BE2C (cell line): Measurements from ENCODE around the gene DNAH6.

Experiments
- DNase-seq: peaks from one replicate; pipeline ENCODE4 v3.0.0-alpha.2; 2020
- H3K27me3 ChIP-seq: fragments of 250-450 bp; sonication (Bioruptor Pico); 2 replicates; pipeline ENCODE4 v1.5.1; 2020; ENCODE audit warnings: mild to moderate bottlenecking
- H3K36me3 ChIP-seq: fragments of 250-450 bp; sonication (Bioruptor Pico); 2 replicates; pipeline ENCODE4 v1.5.1; 2020; ENCODE audit warnings: mild to moderate bottlenecking
- H3K4me1 ChIP-seq: fragments of 250-450 bp; sonication (Bioruptor Pico); 2 replicates; pipeline ENCODE4 v1.5.1; 2020
- H3K4me3 ChIP-seq: 2 replicates; pipeline ENCODE4 v1.5.1; 2011; ENCODE audit warnings: low read depth, low read length
- H3K9me3 ChIP-seq: fragments of 250-450 bp; sonication (Bioruptor Pico); 2 replicates; pipeline ENCODE4 v1.5.1; 2020
- TF ChIP-seq, protein P1 (sequence below): IDR thresholded peaks from 2 replicates; pipeline ENCODE4 v1.5.1; 2012; ENCODE audit warnings: mild to moderate bottlenecking, low read depth, low read length

Gene DNAH6

DNA sequence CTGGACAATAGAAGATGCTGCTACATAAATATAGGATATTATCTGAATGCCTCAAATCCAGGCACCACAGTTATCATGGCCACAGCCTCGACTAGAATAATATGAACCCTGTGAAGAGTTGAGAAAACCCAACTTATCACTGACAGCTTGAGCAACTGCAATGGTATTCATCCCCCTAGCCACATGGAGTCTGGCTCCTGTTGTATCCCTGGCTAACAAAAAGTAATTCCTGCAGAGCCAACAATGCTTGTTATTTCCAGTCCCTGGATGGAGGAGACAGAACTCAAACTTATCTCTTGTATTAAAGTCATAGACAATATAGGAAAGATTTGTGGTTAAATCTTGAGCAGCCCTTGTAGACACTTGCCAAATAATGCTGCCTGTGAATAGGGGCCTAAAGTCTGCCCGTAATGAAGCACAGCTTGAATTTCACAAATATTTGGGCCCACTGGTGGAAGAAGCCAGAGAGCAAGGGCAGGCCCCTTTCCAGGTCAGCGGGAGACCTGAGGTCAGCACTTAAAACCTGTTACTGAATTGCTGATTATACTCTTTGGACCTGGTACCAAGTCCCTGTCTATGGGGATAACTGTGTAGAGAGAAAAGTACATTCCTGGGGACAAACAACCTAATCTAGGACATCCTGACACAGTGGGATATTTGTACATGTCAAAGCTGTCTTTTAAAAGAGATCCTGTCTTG, 28.9 kb upstream of the DNAH6 start:
- Histone ChIP-seq H3K4me3 (no peak overlapping the region), H3K27me3 (no peaks in the 10 kb centered on the region), H3K9me3 (no peaks in the 10 kb centered on the region), H3K36me3 (no peaks in the 10 kb centered on the region), H3K4me1 (no peaks in the 10 kb centered on the region)
- TF ChIP-seq, protein P1, sequence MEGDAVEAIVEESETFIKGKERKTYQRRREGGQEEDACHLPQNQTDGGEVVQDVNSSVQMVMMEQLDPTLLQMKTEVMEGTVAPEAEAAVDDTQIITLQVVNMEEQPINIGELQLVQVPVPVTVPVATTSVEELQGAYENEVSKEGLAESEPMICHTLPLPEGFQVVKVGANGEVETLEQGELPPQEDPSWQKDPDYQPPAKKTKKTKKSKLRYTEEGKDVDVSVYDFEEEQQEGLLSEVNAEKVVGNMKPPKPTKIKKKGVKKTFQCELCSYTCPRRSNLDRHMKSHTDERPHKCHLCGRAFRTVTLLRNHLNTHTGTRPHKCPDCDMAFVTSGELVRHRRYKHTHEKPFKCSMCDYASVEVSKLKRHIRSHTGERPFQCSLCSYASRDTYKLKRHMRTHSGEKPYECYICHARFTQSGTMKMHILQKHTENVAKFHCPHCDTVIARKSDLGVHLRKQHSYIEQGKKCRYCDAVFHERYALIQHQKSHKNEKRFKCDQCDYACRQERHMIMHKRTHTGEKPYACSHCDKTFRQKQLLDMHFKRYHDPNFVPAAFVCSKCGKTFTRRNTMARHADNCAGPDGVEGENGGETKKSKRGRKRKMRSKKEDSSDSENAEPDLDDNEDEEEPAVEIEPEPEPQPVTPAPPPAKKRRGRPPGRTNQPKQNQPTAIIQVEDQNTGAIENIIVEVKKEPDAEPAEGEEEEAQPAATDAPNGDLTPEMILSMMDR = no peak
- DNase-seq = no peak

GRCh38 chr2:84491256-84491655, 25.0 kb upstream of the DNAH6 start:
- TF ChIP-seq, protein P1 = no peak
- no peaks in the 10 kb centered on the region for H3K27me3 ChIP-seq
- H3K4me3 ChIP-seq = no peak overlapping the region
- no peaks in the 10 kb centered on the region for H3K9me3 ChIP-seq
- H3K36me3 ChIP-seq = no peaks in the 10 kb centered on the region
- no peaks in the 10 kb centered on the region for H3K4me1 ChIP-seq
- DNase-seq = no peak

DNA sequence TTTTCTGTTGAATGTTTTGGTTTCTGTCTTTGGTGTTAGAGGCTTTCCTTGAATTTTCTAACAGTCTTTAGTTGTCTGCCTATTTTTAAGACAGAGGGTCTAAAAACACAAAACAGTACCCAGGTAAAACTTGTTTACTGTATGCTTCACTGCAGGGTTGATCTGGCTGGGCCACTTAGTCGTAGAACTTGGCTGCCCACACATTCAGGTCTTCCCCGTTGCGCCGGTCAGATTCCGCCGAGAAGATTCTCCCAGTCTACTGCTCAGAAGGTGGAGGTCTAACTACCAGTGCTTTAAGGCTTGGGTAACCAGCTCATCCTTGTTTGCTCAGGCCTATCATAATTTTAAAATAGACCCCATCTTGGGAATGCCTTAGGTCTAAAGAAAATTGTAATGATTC, 24.6 kb upstream of the DNAH6 start:
- H3K4me1 ChIP-seq = no peaks in the 10 kb centered on the region
- H3K9me3 ChIP-seq = no peaks in the 10 kb centered on the region
- H3K36me3 ChIP-seq = no peaks in the 10 kb centered on the region
- DNase-seq = no peak
- no peaks in the 10 kb centered on the region for H3K27me3 ChIP-seq
- TF ChIP-seq, protein P1 = no peak
- no peak overlapping the region for H3K4me3 ChIP-seq

DNA sequence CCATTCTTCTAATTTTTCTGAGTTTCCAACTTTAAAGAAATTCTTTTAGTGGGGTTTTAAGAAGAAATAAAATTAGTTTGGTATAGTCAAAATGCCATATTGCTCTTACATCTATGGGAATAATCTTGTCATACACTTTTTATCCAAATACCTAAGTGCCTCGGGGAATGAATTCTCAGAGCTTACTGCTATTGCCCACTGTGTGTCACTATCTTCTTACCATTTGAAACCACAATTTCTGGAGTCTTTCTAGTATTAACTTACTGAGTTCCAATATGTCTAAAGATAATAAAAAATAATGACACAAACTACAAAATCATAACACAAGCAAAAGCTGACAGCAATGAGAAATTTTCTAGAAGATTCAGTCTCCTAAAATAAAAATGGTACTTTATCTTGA, 23.7 kb upstream of the DNAH6 start:
- H3K4me1 ChIP-seq = no peaks in the 10 kb centered on the region
- no peak for DNase-seq
- no peaks in the 10 kb centered on the region for H3K36me3 ChIP-seq
- no peaks in the 10 kb centered on the region for H3K27me3 ChIP-seq
- no peaks in the 10 kb centered on the region for H3K9me3 ChIP-seq
- TF ChIP-seq, protein P1 = 0 out of 2 replicates have a peak, but pooled peaks have one; percentile 2
- H3K4me3 ChIP-seq = no peak overlapping the region

- Histone ChIP-seq H3K4me1 (no peaks in the 10 kb centered on the region), H3K4me3 (no peak overlapping the region), H3K36me3 (no peaks in the 10 kb centered on the region), H3K27me3 (no peaks in the 10 kb centered on the region), H3K9me3 (no peaks in the 10 kb centered on the region)
- no peak for DNase-seq
- TF ChIP-seq, protein P1 = no peak
Observed at GRCh38 chr2:84493514-84493913, 22.8 kb upstream of the DNAH6 start.

- Histone ChIP-seq H3K27me3 (no peaks in the 10 kb centered on the region), H3K9me3 (no peaks in the 10 kb centered on the region), H3K36me3 (no peaks in the 10 kb centered on the region), H3K4me3 (no peak overlapping the region), H3K4me1 (no peaks in the 10 kb centered on the region)
- TF ChIP-seq, protein P1 = no peak
- DNase-seq = no peak
Observed at GRCh38 chr2:84494070-84494469, 22.2 kb upstream of the DNAH6 start.
